Aorta (tissue), 5 donors: ENCODE measurements around the gene PIK3R6. TPM values are rescaled to one million over a fixed set of nuclear protein-coding genes. Genes with fewer than 3 reads are reported as not detected.

Experiments used
- ATAC-seq: fragments of 200-7000 bp; cut with Tn5 transposase; one replicate; pipeline ENCODE4 v1.9.1; 2022; ENCODE audit warnings: moderate library complexity; ENCODE audit not compliant: low FRiP score
- DNase-seq, 2 donors: peaks; one replicate each; pipeline ENCODE4 v3.0.0-alpha.2; 2020
- H3K27ac ChIP-seq, 2 donors: one replicate each; pipeline ENCODE4 v1.5.1; 2013; ENCODE audit warnings: low read length in 2 of 2, mild to moderate bottlenecking in 2 of 2, moderate library complexity in 2 of 2, control low read depth in 1 of 2, inconsistent platforms in 1 of 2, low read depth in 1 of 2
- H3K27me3 ChIP-seq, 2 donors: one replicate each; pipeline ENCODE4 v1.6.1; 2013; ENCODE audit warnings: control low read depth in 1 of 2, low read length in 1 of 2, mild to moderate bottlenecking in 1 of 2, moderate library complexity in 1 of 2; ENCODE audit not compliant: insufficient read depth in 2 of 2, control insufficient read depth in 1 of 2
- H3K36me3 ChIP-seq, 2 donors: one replicate each; pipeline ENCODE4 v1.6.1; 2013; ENCODE audit warnings: control low read depth in 1 of 2, low read length in 1 of 2, mild to moderate bottlenecking in 1 of 2; ENCODE audit not compliant: insufficient read depth in 2 of 2, control insufficient read depth in 1 of 2
- H3K4me1 ChIP-seq, 2 donors: one replicate each; pipeline ENCODE4 v1.6.1; 2013; ENCODE audit warnings: low read length in 2 of 2, control low read depth in 1 of 2, mild to moderate bottlenecking in 1 of 2, moderate library complexity in 1 of 2; ENCODE audit not compliant: insufficient read depth in 2 of 2, control insufficient read depth in 1 of 2
- H3K4me3 ChIP-seq, 2 donors: one replicate each; pipeline ENCODE4 v1.5.1; 2013; ENCODE audit warnings: low read length in 2 of 2, control low read depth in 1 of 2, mild to moderate bottlenecking in 1 of 2
- H3K9me3 ChIP-seq: one replicate; pipeline ENCODE4 v1.6.1; 2013; ENCODE audit warnings: mild to moderate bottlenecking, low read length; ENCODE audit not compliant: control insufficient read depth
- WGBS, 2 donors: extraction: QIAGEN DNeasy Blood & Tissue Kit; methylation state at CpG; one replicate each; pipeline ENCODE4 v1.1.7; 2013; 5-methylcytosine and 5-hydroxymethylcytosine counted together
- intact Hi-C, 2 donors: fragments of 100-400 bp; cut with DNase I; formaldehyde crosslinking; loops; one replicate each; pipeline versions ENCODE4 v1.14.2 to v1.15.0; 2022
- long read RNA-seq, 2 donors: library from polyadenylated mRNA; unstranded; transcript quantifications; one replicate each; pipeline ENCODE4 v2.0.0, GENCODE V29; 2020 to 2021
- polyA plus RNA-seq, 2 donors: library from polyadenylated mRNA; stranded (reverse); fragments of 200-250 nt; gene quantifications; one replicate each; pipeline ENCODE4 v1.2.3, GENCODE V29; 2013
- total RNA-seq, 2 donors: library from RNA; stranded (reverse); fragmentation: NEBNext Ultra II Directional; extraction: Animal tissue kit (Norgen Biotek cat#: 25700); gene quantifications; one replicate each; pipeline ENCODE4 v1.2.1, GENCODE V29; 2021
- donor health status: healthy with polysubstance abuse.
- donor health status: Bipolar disorder and iron deficiency.
- donor health status: DM: no; HTN: no; CAD: no.
- donor health status: DM: no; HTN: no; CAD: no.
- donor health status: DM: yes; HTN: yes; CAD: no.

Gene PIK3R6
- total RNA-seq (1 to 10 TPM; 1.3 to 3.5 TPM), polyA plus RNA-seq (under 1 TPM; 0.10 to 0.75 TPM)
- long read RNA-seq, donor 1, partial matches to known transcripts: 0 of 1 reads
- long read RNA-seq, donor 1, other reads (novel, unspliced or antisense): 1 of 1 reads
- long read RNA-seq, donor 2, partial matches to known transcripts: 1 of 3 reads
- long read RNA-seq, donor 2, other reads (novel, unspliced or antisense): 2 of 3 reads

- Histone ChIP-seq H3K27ac (no peak within 1 kb of the TSS), H3K4me1 (no peaks in the 10 kb centered on the region), H3K27me3 (no peaks in the 10 kb centered on the region), H3K4me3 (no peak within 1 kb of the TSS), H3K36me3 (no peaks in the 10 kb centered on the region), H3K9me3 (peaks cover 2% of the 10 kb centered on the region)
- DNase-seq: no peak
- intact Hi-C loops: no loop called here
- ATAC-seq: no peak
- 55 to 62% methylated on average over 12 of the region's 12 CpGs for WGBS, 2 donors
Measured at GRCh38 chr17:8867361-8867981, at the start of gene PIK3R6. Gene PIK3R6 (minus strand): TSS chr17:8867674. CDS start chr17:8849794, 17,880 bp downstream.

GRCh38 chr17:8916466-8916865 lies 49.0 kb upstream of the PIK3R6 start:
- H3K27me3 ChIP-seq: no peaks in the 10 kb centered on the region
- 74 to 76% methylated on average over 7 of the region's 7 CpGs for WGBS, 2 donors
- intact Hi-C loops: no loop called here
- ATAC-seq (no peak), DNase-seq (peak in 1 of 2 donors; percentile 59)
- peaks cover 1% of the 10 kb centered on the region for H3K9me3 ChIP-seq
- no peaks in the 10 kb centered on the region for H3K36me3 ChIP-seq
- H3K4me1 ChIP-seq: no peaks in the 10 kb centered on the region
- no peak overlapping the region for H3K4me3 ChIP-seq
- H3K27ac ChIP-seq: no peak overlapping the region

GRCh38 chr17:8914554-8914953 lies 47.1 kb upstream of the PIK3R6 start:
- intact Hi-C loops: no loop called here
- no peaks in the 10 kb centered on the region for H3K36me3 ChIP-seq
- ATAC-seq (no peak), DNase-seq (no peak)
- H3K27me3 ChIP-seq: no peaks in the 10 kb centered on the region
- peaks cover 1% of the 10 kb centered on the region for H3K9me3 ChIP-seq
- H3K4me3 ChIP-seq: no peak overlapping the region
- no peak overlapping the region for H3K27ac ChIP-seq
- no peaks in the 10 kb centered on the region for H3K4me1 ChIP-seq
- 78 to 79% methylated on average over 8 of the region's 8 CpGs for WGBS, 2 donors

GRCh38 chr17:8913879-8914278 lies 46.4 kb upstream of the PIK3R6 start:
- Histone ChIP-seq H3K27ac (no peak overlapping the region), H3K36me3 (no peaks in the 10 kb centered on the region), H3K4me3 (no peak overlapping the region), H3K4me1 (no peaks in the 10 kb centered on the region), H3K9me3 (no peaks in the 10 kb centered on the region), H3K27me3 (no peaks in the 10 kb centered on the region)
- intact Hi-C loops: no loop called here
- DNase-seq (no peak), ATAC-seq (no peak)
- WGBS, 2 donors: 84 to 89% methylated on average over 4 of the region's 4 CpGs

GRCh38 chr17:8913091-8913490 lies 45.6 kb upstream of the PIK3R6 start:
- Histone ChIP-seq H3K4me1 (no peaks in the 10 kb centered on the region), H3K36me3 (no peaks in the 10 kb centered on the region), H3K4me3 (no peak overlapping the region), H3K9me3 (no peaks in the 10 kb centered on the region), H3K27ac (no peak overlapping the region), H3K27me3 (no peaks in the 10 kb centered on the region)
- ATAC-seq (no peak), DNase-seq (no peak)
- WGBS, 2 donors: 90% methylated on average over 6 of the region's 6 CpGs
- intact Hi-C loops: no loop called here

GRCh38 chr17:8912084-8912981 lies 44.9 kb upstream of the PIK3R6 start:
- Histone ChIP-seq H3K27me3 (no peaks in the 10 kb centered on the region), H3K4me3 (no peak overlapping the region), H3K27ac (no peak overlapping the region), H3K9me3 (no peaks in the 10 kb centered on the region), H3K36me3 (no peaks in the 10 kb centered on the region), H3K4me1 (no peaks in the 10 kb centered on the region)
- ATAC-seq (no peak), DNase-seq (no peak)
- intact Hi-C loops: no loop called here
- WGBS, 2 donors: 79 to 81% methylated on average over 18 of the region's 18 CpGs

GRCh38 chr17:8910969-8911604 lies 43.6 kb upstream of the PIK3R6 start:
- ATAC-seq: no peak

GRCh38 chr17:8909586-8910270 lies 42.3 kb upstream of the PIK3R6 start:
- WGBS, 2 donors: 57 to 62% methylated on average over 8 of the region's 8 CpGs
- ATAC-seq (no peak), DNase-seq (no peak)
- no peaks in the 10 kb centered on the region for H3K4me1 ChIP-seq
- H3K27ac ChIP-seq: no peak overlapping the region
- no peaks in the 10 kb centered on the region for H3K9me3 ChIP-seq
- H3K27me3 ChIP-seq: no peaks in the 10 kb centered on the region
- no peaks in the 10 kb centered on the region for H3K36me3 ChIP-seq
- no peak overlapping the region for H3K4me3 ChIP-seq
- intact Hi-C loops: no loop called here

More at GRCh38 chr17:8910969-8911604, 43.6 kb upstream of the PIK3R6 start:
- H3K27me3 ChIP-seq: no peaks in the 10 kb centered on the region
- H3K4me3 ChIP-seq: no peak overlapping the region
- no peaks in the 10 kb centered on the region for H3K9me3 ChIP-seq
- H3K27ac ChIP-seq: no peak overlapping the region
- no peak for DNase-seq
- WGBS, 2 donors: 77 to 82% methylated on average over 18 of the region's 18 CpGs
- H3K36me3 ChIP-seq: no peaks in the 10 kb centered on the region
- intact Hi-C loops: no loop called here
- H3K4me1 ChIP-seq: no peaks in the 10 kb centered on the region
